K562 treated with DMSO at 1 percent for 12 hours (cell line): ENCODE results near the gene ADAMTSL5. TPM values are rescaled to one million over a fixed set of nuclear protein-coding genes. Genes with fewer than 3 reads are reported as not detected.

ENCODE experiments used
- total RNA-seq: library from RNA; unstranded; fragments of 300-600 nt; gene quantifications from 2 replicates; pipeline ENCODE4 v1.2.3, GENCODE V29; 2022; ENCODE audit not compliant: insufficient read depth

ADAMTSL5 gene, protein sequence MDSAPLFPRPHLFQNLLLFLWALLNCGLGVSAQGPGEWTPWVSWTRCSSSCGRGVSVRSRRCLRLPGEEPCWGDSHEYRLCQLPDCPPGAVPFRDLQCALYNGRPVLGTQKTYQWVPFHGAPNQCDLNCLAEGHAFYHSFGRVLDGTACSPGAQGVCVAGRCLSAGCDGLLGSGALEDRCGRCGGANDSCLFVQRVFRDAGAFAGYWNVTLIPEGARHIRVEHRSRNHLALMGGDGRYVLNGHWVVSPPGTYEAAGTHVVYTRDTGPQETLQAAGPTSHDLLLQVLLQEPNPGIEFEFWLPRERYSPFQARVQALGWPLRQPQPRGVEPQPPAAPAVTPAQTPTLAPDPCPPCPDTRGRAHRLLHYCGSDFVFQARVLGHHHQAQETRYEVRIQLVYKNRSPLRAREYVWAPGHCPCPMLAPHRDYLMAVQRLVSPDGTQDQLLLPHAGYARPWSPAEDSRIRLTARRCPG
- total RNA-seq: 7.4 and 8.0 TPM in 2 replicates

GRCh38 chr19:1512671-1513498 lies at the start of gene ADAMTSL5:
TSS of gene ADAMTSL5 (minus strand) at chr19:1513019. CDS start at chr19:1510943, 2,076 bp downstream.

DNA sequence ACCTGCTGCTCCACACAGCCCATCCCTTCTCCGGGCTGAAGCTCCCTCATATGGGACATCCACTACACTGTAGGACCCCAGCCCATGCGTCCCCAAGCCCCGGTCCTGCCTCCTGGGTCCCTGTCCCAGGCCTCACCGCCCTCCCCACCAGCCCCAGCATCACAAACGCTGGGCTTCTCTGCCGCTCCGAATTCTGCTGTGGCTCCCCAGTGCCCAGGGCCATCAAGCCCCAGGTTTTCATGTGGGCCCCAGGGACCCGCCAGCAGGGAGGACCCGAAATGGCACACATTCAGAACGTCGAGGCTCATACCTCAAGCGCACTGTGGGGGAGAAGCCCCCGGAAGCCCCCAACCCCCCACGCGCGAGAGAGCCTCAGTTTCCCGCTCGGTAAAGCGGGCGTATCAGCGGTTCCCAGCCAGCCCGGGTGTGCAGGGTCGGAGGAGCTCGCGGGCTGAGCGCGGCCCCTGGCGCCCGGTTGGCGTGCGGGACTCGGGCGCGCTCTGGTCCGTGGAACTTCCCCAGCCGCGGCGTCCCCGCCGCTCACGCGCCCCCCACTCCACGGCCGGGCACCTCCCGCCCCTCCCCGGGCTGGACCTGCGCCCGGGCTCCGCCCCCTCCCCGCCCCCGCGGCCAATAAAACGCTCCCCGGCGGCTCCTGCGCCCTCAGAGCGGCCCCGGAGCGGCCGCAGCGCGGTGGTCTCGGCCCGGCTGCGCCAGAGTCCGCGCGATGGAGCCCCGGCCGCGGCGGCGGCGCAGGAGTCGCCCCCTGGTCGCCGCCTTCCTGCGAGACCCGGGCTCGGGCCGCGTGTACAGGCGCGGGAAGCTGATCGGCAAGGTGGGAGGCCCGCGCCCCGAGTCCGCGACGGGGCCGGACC lies 10.8 kb upstream of the ADAMTSL5 start, which contains the start of gene PLK5:
Gene PLK5 (plus strand): TSS at position 666 of the 875 bp plus-strand sequence. CDS start 2,920 bp downstream, outside the sequence.

GRCh38 chr19:1491114-1491848 lies 21.5 kb downstream of the ADAMTSL5 start, which contains the start of gene REEP6:
TSS of gene REEP6 (plus strand) at chr19:1491181. CDS start at chr19:1491270, 89 bp downstream.

DNA sequence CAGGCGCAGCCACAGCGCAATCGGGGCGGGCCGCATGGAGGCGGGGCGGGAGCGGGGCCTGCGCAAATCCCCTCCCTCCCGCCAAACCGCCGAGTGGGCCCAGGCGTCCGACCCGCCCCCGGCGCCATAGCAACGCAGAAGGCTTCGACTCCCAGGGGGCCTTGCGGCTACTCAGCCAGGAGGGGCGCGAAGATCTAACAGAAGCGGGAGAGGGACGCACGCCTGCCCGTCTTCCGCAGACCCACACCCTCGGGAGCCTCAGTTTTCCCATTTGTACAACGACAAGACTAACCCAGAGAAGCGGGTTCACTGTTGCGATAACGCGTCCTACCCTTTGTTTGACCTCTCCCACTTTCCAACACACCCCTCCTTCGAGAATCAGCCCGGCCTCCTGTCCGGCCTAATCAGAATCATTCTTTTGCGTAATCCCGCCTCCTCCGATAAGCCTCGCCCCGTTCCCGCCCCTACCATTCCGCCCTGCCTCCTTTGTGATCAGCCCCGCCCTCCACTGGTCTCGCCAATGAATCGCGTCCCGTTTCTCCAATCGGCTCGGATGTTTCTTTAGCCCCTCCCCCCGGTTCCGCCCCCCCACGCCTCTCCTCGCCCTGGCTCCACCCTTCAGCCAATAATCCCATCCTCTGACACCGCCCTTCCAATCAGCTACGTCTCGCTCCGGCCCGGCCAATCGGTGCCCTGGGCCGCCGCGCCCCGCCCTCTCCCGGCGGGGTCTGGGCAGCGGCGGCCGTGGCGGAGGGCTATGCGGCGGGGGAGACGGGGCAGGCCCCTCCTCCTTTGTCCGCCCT lies 22.3 kb downstream of the ADAMTSL5 start, which contains the start of gene PCSK4:
Gene PCSK4 (minus strand): TSS at position 40 of the 803 bp plus-strand sequence. CDS start 4 bp downstream, at position 36.

DNA sequence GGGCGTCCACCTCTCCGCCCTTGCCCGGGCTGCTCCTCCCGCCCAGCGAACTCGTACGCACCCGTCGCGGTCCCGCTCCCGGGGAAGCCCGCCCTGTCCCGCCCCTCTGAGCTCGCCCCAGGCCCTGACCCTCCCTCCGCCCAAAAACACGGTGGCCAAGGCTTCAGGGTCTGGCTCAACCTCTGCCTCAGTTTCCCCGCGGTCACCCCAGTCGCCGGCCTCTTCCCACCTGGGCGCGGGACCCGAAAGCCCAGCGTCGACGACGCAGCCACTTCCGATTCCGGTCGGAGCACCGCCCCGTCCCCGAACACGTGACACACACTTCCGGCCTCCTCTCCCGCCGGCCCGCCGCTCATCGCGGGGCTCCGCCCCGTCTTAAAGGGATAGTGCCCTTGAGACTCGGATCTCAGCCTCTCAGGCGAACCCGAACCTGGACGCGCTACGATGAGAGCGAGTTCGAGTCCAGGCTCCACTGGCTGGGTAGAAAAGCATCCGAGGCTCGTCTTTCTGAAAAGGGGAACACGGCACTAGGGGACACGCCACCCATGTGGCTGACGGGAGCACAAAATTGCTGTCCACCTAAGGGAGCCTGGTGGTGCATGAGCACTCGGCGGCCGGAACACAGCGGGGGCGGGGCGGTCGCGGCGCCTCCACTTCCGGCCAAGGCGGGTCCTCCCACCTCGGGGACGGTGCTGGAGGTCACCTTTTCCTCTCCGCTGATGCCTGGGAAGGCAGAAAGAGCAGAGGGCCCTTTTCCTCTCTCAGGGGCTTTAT lies 33.7 kb downstream of the ADAMTSL5 start, which contains the start of gene C19orf25:
Gene C19orf25 (minus strand): TSS at position 282 of the 774 bp plus-strand sequence. CDS start 312 bp downstream, outside the sequence.

Other genes starting within 250 kb of the ADAMTSL5 start
- 119 and 138 TPM in 2 replicates for gene CIRBP, start 243.7 kb downstream of the ADAMTSL5 start, total RNA-seq
- 61.8 and 96.0 TPM in 2 replicates for gene FAM174C, start 237.5 kb downstream of the ADAMTSL5 start, total RNA-seq
- not detected in 2 replicates for gene EFNA2, start 227.1 kb downstream of the ADAMTSL5 start, total RNA-seq
- 307 and 468 TPM in 2 replicates for gene NDUFS7, start 129.1 kb downstream of the ADAMTSL5 start, total RNA-seq
- gene GAMT, start 111.5 kb downstream of the ADAMTSL5 start, total RNA-seq: 43.2 and 56.4 TPM in 2 replicates
- 92.5 and 122 TPM in 2 replicates for gene DAZAP1, start 105.4 kb downstream of the ADAMTSL5 start, total RNA-seq
- 5,123 and 6,382 TPM in 2 replicates for gene RPS15, start 74.6 kb downstream of the ADAMTSL5 start, total RNA-seq
- gene APC2, start 62.9 kb downstream of the ADAMTSL5 start, total RNA-seq: 1.0 TPM in 1 of 2 replicates, not detected in the other
- gene C19orf25, start 33.8 kb downstream of the ADAMTSL5 start, total RNA-seq: 30.4 and 46.1 TPM in 2 replicates
- gene PCSK4, start 22.7 kb downstream of the ADAMTSL5 start, total RNA-seq: 3.8 TPM in 2 replicates
- gene REEP6, start 21.8 kb downstream of the ADAMTSL5 start, total RNA-seq: 45.7 and 46.9 TPM in 2 replicates
- gene PLK5, start 11.1 kb upstream of the ADAMTSL5 start, total RNA-seq: not detected in 2 replicates
- gene MEX3D, start 55.3 kb upstream of the ADAMTSL5 start, total RNA-seq: 22.5 and 30.1 TPM in 2 replicates
- 101 and 130 TPM in 2 replicates for gene MBD3, start 79.8 kb upstream of the ADAMTSL5 start, total RNA-seq
- 63.8 and 106 TPM in 2 replicates for gene UQCR11, start 92.4 kb upstream of the ADAMTSL5 start, total RNA-seq
- 47.2 and 94.8 TPM in 2 replicates for gene TCF3, start 139.6 kb upstream of the ADAMTSL5 start, total RNA-seq
- gene ONECUT3, start 240.5 kb upstream of the ADAMTSL5 start, total RNA-seq: not detected in 2 replicates